Activated B cell treated with CpG ODN at 0.5 μM for 24 hours (primary cell): ENCODE measurements around the gene LIFR. TPM values are rescaled to one million over a fixed set of nuclear protein-coding genes. Genes with fewer than 3 reads are reported as not detected.
"Not testable (repeated sequence)": the region's sequence is repeated elsewhere in the genome, so short reads cannot be mapped to it uniquely, and the experiment has no call there.

Experiments
- ATAC-seq: fragments of 200-7000 bp; cut with Tn5 transposase; one replicate; pipeline ENCODE4 v1.10.0; 2021; ENCODE audit warnings: low read depth, mild to moderate bottlenecking, moderate library complexity
- CTCF ChIA-PET: fragments of 350-600 bp; sonication (Branson Sonifier 250); formaldehyde crosslinking; loops from one replicate; lab custom pipeline; 2021; ENCODE audit warnings: antibody characterized with exemption; lab: Charles Lee
- POLR2A ChIA-PET: fragments of 350-600 bp; sonication (Branson Sonifier 250); formaldehyde crosslinking; loops from one replicate; lab custom pipeline; 2021; ENCODE audit warnings: antibody characterized with exemption; lab: Charles Lee
- DNase-seq: peaks from one replicate; pipeline ENCODE4 v3.0.0; 2022
- H3K27ac Mint-ChIP-seq: one replicate; pipeline ENCODE4 v1.8.0; 2020; ENCODE audit warnings: mixed read lengths
- H3K27me3 Mint-ChIP-seq: one replicate; pipeline ENCODE4 v1.8.0; 2021; ENCODE audit warnings: mixed read lengths
- H3K36me3 Mint-ChIP-seq: one replicate; pipeline ENCODE4 v1.8.0; 2021; ENCODE audit warnings: low read depth, mixed read lengths
- H3K4me1 Mint-ChIP-seq: one replicate; pipeline ENCODE4 v1.8.0; 2021; ENCODE audit warnings: mixed read lengths
- H3K4me3 Mint-ChIP-seq: one replicate; pipeline ENCODE4 v1.8.0; 2020; ENCODE audit warnings: mild to moderate bottlenecking, mixed read lengths
- H3K9me3 Mint-ChIP-seq: one replicate; pipeline ENCODE4 v1.8.0; 2020; ENCODE audit warnings: mixed read lengths
- CTCF ChIP-seq: fragments of 200-600 bp; IDR thresholded peaks from one replicate; pipeline ENCODE4 v1.8.0; 2022; ENCODE audit warnings: antibody characterized with exemption, mild to moderate bottlenecking
- intact Hi-C: fragments of 100-400 bp; cut with micrococcal nuclease; formaldehyde crosslinking; loops from one replicate; pipeline ENCODE4 v1.15.1; 2024
- total RNA-seq: library from RNA; stranded (reverse); gene quantifications from 2 replicates; pipeline ENCODE4 v1.2.3, GENCODE V29; 2022

LIFR gene
- total RNA-seq, 1 donor from 2014 or later, result not detected

- ChIA-PET CTCF (no interaction called here), POLR2A (no interaction called here)
Measured at GRCh38 chr5:38524022-38524421, 32.4 kb downstream of the LIFR start.

GRCh38 chr5:38519476-38519875 lies 37.0 kb downstream of the LIFR start:
- CTCF ChIA-PET, result no interaction called here
- intact Hi-C loops, result no loop called here
- no peaks in the 10 kb centered on the region for H3K4me1 Mint-ChIP-seq
- peaks cover 9% of the 10 kb centered on the region for H3K9me3 Mint-ChIP-seq
- peaks cover 12% of the 10 kb centered on the region for H3K27me3 Mint-ChIP-seq
- no peak for TF ChIP-seq CTCF
- POLR2A ChIA-PET, result no interaction called here
- DNase-seq (no peak), ATAC-seq (no peak)
- H3K36me3 Mint-ChIP-seq, result no peaks in the 10 kb centered on the region
- H3K4me3 Mint-ChIP-seq, result no peak overlapping the region
- H3K27ac Mint-ChIP-seq, result no peak overlapping the region

More at GRCh38 chr5:38524022-38524421, 32.4 kb downstream of the LIFR start:
- no peak overlapping the region for H3K27ac Mint-ChIP-seq
- no peak for TF ChIP-seq CTCF
- no peak for DNase-seq
- H3K27me3 Mint-ChIP-seq, result peaks cover 19% of the 10 kb centered on the region
- peaks cover 12% of the 10 kb centered on the region for H3K4me1 Mint-ChIP-seq
- no peak for ATAC-seq
- no peak overlapping the region for H3K4me3 Mint-ChIP-seq
- no peaks in the 10 kb centered on the region for H3K36me3 Mint-ChIP-seq
- intact Hi-C loops, result no loop called here
- H3K9me3 Mint-ChIP-seq, result peaks cover 7% of the 10 kb centered on the region

- ATAC-seq (no peak), DNase-seq (no peak)
- ChIA-PET POLR2A (no interaction called here), CTCF (no interaction called here)
- no peak overlapping the region for H3K4me3 Mint-ChIP-seq
- H3K9me3 Mint-ChIP-seq, result peaks cover 9% of the 10 kb centered on the region
- TF ChIP-seq CTCF, result no peak
- H3K27me3 Mint-ChIP-seq, result peaks cover 4% of the 10 kb centered on the region
- no peak overlapping the region for H3K27ac Mint-ChIP-seq
- no peaks in the 10 kb centered on the region for H3K4me1 Mint-ChIP-seq
- intact Hi-C loops, result no loop called here
- no peaks in the 10 kb centered on the region for H3K36me3 Mint-ChIP-seq
Measured at GRCh38 chr5:38518341-38518740, 38.1 kb downstream of the LIFR start.

- H3K27ac Mint-ChIP-seq, intact Hi-C loops, H3K9me3 Mint-ChIP-seq, ATAC-seq, H3K27me3 Mint-ChIP-seq, CTCF ChIA-PET, H3K4me1 Mint-ChIP-seq, POLR2A ChIA-PET, H3K36me3 Mint-ChIP-seq, DNase-seq, H3K4me3 Mint-ChIP-seq: not testable (repeated sequence)
Measured at GRCh38 chr5:38516649-38517048, 39.8 kb downstream of the LIFR start.

GRCh38 chr5:38515646-38516045 lies 40.8 kb downstream of the LIFR start:
- intact Hi-C loops, result no loop called here
- Mint-ChIP-seq H3K4me1 (no peaks in the 10 kb centered on the region), H3K36me3 (no peaks in the 10 kb centered on the region), H3K27me3 (peaks cover 15% of the 10 kb centered on the region), H3K9me3 (peaks cover 9% of the 10 kb centered on the region), H3K27ac (no peak overlapping the region), H3K4me3 (no peak overlapping the region)
- POLR2A ChIA-PET, result interaction anchor here (0.6 kb wide), 1 partner anchor 955 kb away, joined by 4 read pairs; no protein-coding TSS in a partner anchor
- ATAC-seq (no peak), DNase-seq (no peak)
- CTCF ChIA-PET, result no interaction called here
- no peak for TF ChIP-seq CTCF

- CTCF ChIA-PET, result no interaction called here
- no peak for ATAC-seq
Measured at GRCh38 chr5:38515092-38515491, 41.4 kb downstream of the LIFR start.

More at GRCh38 chr5:38515092-38515491, 41.4 kb downstream of the LIFR start:
- Mint-ChIP-seq H3K27me3 (peaks cover 14% of the 10 kb centered on the region), H3K4me1 (no peaks in the 10 kb centered on the region), H3K4me3 (no peak overlapping the region), H3K27ac (no peak overlapping the region), H3K9me3 (peaks cover 9% of the 10 kb centered on the region), H3K36me3 (no peaks in the 10 kb centered on the region)
- no peak for DNase-seq
- no peak for TF ChIP-seq CTCF
- intact Hi-C loops, result no loop called here
- POLR2A ChIA-PET, result interaction anchor here (0.6 kb wide), 1 partner anchor 955 kb away, joined by 4 read pairs; no protein-coding TSS in a partner anchor
